PC-9 (cell line): Measurements from ENCODE around the gene SPARCL1.

Experiments used
- CTCF ChIP-seq: fragments of 200-600 bp; sonication (generic); conservative IDR thresholded peaks from 2 replicates; pipeline ENCODE4 v1.6.1; 2017; ENCODE audit warnings: mixed run types, antibody characterized with exemption, mild to moderate bottlenecking, moderate library complexity
- EZH2 ChIP-seq: fragments of 200-600 bp; sonication (generic); IDR thresholded peaks from 2 replicates; pipeline ENCODE4 v1.8.0; 2017; ENCODE audit warnings: antibody characterized with exemption, low read depth

GRCh38 chr4:87478732-87479250 is 50.4 kb downstream of the SPARCL1 start:
- TF ChIP-seq EZH2 (no peak), CTCF (no peak)
